ENCODE data around the gene CCDC174.

DNA sequence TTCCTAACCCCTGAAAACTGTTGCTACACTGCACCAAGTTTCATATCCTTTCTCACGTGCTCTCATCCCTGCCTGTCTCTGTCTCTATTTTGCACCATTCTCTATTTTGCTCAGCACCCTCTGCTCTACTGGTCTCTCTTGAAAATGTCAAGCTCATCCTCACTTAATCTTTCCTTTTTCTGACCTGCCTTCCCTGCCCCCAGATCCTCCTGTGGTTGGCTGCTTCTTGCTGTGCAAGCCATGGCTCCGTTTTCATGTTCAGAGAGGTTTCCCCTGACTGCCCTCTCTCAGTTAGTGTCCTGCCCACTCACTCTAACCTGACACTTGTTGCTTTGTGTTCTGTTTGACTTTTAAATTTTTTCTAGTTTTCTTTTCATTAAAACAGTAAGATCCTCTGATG, 6.0 kb downstream of the CCDC174 start:
- TF ChIP-seq, protein P1, sequence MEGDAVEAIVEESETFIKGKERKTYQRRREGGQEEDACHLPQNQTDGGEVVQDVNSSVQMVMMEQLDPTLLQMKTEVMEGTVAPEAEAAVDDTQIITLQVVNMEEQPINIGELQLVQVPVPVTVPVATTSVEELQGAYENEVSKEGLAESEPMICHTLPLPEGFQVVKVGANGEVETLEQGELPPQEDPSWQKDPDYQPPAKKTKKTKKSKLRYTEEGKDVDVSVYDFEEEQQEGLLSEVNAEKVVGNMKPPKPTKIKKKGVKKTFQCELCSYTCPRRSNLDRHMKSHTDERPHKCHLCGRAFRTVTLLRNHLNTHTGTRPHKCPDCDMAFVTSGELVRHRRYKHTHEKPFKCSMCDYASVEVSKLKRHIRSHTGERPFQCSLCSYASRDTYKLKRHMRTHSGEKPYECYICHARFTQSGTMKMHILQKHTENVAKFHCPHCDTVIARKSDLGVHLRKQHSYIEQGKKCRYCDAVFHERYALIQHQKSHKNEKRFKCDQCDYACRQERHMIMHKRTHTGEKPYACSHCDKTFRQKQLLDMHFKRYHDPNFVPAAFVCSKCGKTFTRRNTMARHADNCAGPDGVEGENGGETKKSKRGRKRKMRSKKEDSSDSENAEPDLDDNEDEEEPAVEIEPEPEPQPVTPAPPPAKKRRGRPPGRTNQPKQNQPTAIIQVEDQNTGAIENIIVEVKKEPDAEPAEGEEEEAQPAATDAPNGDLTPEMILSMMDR (conservative IDR thresholded peaks at IDR 0.05; ENCODE audit: low read length), result no peak
- no peak for TF ChIP-seq EZH2phosphoT487 (IDR thresholded peaks at IDR 0.05; ENCODE audit: borderline replicate concordance)

All from Loucy (cell line).